HCT116 (cell line): ENCODE data around the gene CBFA2T3. TPM values are rescaled to one million over a fixed set of nuclear protein-coding genes. Genes with fewer than 3 reads are reported as not detected.
A peak's percentile ranks its signal among the peaks of the same experiment; 100 is the strongest.

Experiments used
- ATAC-seq: fragments of 200-7000 bp; cut with Tn5 transposase; 2 replicates; pipeline ENCODE4 v1.9.1; 2020; ENCODE audit warnings: mild to moderate bottlenecking, moderate library complexity
- BruUV-seq: library from RNA; stranded (reverse); fragments of 400-500 nt; replicated peaks from 2 replicates; lab custom pipeline; 2021; lab: Mats Ljungman, UMichigan
- CTCF ChIA-PET: fragments of 300-600 bp; sonication (Branson Sonifier 250); formaldehyde crosslinking; loops from one replicate; lab custom pipeline; 2021; ENCODE audit warnings: antibody characterized with exemption; lab: Charles Lee
- POLR2A ChIA-PET: fragments of 300-600, 350-600 bp; sonication (Branson Sonifier 250); formaldehyde crosslinking; loops from one replicate; lab custom pipeline; 2021; ENCODE audit warnings: antibody characterized with exemption; lab: Charles Lee
- RAD21 ChIA-PET, 2 experiments: fragments of 300-600 bp; sonication (Branson Sonifier 250); formaldehyde crosslinking; loops; one replicate each; lab custom pipeline; 2023; ENCODE audit warnings: low total read pairs in 2 of 2; ENCODE audit not compliant: uncharacterized antibody in 2 of 2, unreplicated experiment in 2 of 2, low non-redundant PET in 1 of 2; lab: Charles Lee
- DNase-seq: peaks from one replicate; pipeline ENCODE4 v3.0.0-alpha.2; 2010; ENCODE audit warnings: low read depth, low spot score
- H2AFZ ChIP-seq: fragments of 200-600 bp; shearing (Covaris generic), sonication (generic); 2 replicates; pipeline ENCODE4 v1.6.1; 2017; ENCODE audit warnings: low read depth, mixed run types, mixed read lengths, antibody characterized with exemption, low read length; ENCODE audit not compliant: poor library complexity, severe bottlenecking
- H3K27ac ChIP-seq: 2 replicates; pipeline ENCODE4 v1.5.1; 2012; ENCODE audit warnings: low read depth, low read length
- H3K27me3 ChIP-seq: fragments of 200-600 bp; sonication (generic); 2 replicates; pipeline ENCODE4 v1.6.1; 2016; ENCODE audit warnings: mixed run types, low read length, mixed read lengths; ENCODE audit not compliant: insufficient read depth
- H3K36me3 ChIP-seq, 2 experiments: fragments of 200-500 bp in 1 of 2; fragments of 200-600 bp in 1 of 2; sonication (Bioruptor generic) in 1 of 2; sonication (generic) in 1 of 2; 2 replicates each; pipeline versions ENCODE4 v1.5.1 to v1.6.1; 2014 to 2016; ENCODE audit warnings: low read length in 2 of 2, inconsistent platforms in 1 of 2, mixed read lengths in 1 of 2, mixed run types in 1 of 2; ENCODE audit not compliant: insufficient read depth in 2 of 2, control insufficient read depth in 1 of 2
- H3K4me1 ChIP-seq, 2 experiments: fragments of 200-600 bp in 1 of 2; sonication (generic) in 1 of 2; 2 replicates each; pipeline versions ENCODE4 v1.5.1 to v1.6.1; 2012 to 2017; ENCODE audit warnings: low read length in 2 of 2, inconsistent platforms in 1 of 2, mild to moderate bottlenecking in 1 of 2, mixed read lengths in 1 of 2, mixed run types in 1 of 2, moderate library complexity in 1 of 2; ENCODE audit not compliant: insufficient read depth in 2 of 2, control insufficient read depth in 1 of 2
- H3K4me2 ChIP-seq: fragments of 200-600 bp; sonication (generic); 2 replicates; pipeline ENCODE4 v1.6.1; 2017; ENCODE audit warnings: mixed run types, low read length, mixed read lengths
- H3K4me3 ChIP-seq, 2 experiments: fragments of 200-600 bp in 1 of 2; sonication (generic) in 1 of 2; replicated peaks in 1 of 2; 2 replicates each; pipeline ENCODE4 v1.5.1; 2011 to 2016; ENCODE audit warnings: low read length in 2 of 2, control low read depth in 1 of 2, low read depth in 1 of 2, mild to moderate bottlenecking in 1 of 2, mixed read lengths in 1 of 2, mixed run types in 1 of 2
- H3K79me2 ChIP-seq: fragments of 200-600 bp; sonication (generic); 2 replicates; pipeline ENCODE4 v1.6.1; 2017; ENCODE audit warnings: mild to moderate bottlenecking, mixed run types, low read length, moderate library complexity, mixed read lengths; ENCODE audit not compliant: insufficient read depth
- H3K9ac ChIP-seq: fragments of 200-600 bp; sonication (generic); 2 replicates; pipeline ENCODE4 v1.6.1; 2016; ENCODE audit warnings: low read length, mixed read lengths
- H3K9me2 ChIP-seq: fragments of 200-600 bp; sonication (generic), shearing (Covaris generic); 2 replicates; pipeline ENCODE4 v1.6.1; 2017; ENCODE audit warnings: mixed run types, mild to moderate bottlenecking, moderate library complexity; ENCODE audit not compliant: insufficient read depth
- H3K9me3 ChIP-seq, 2 experiments: fragments of 200-500 bp in 1 of 2; fragments of 200-600 bp in 1 of 2; sonication (Bioruptor generic) in 1 of 2; sonication (generic) in 1 of 2; 2 replicates each; pipeline ENCODE4 v1.6.1; 2014 to 2017; ENCODE audit warnings: low read length in 2 of 2, mixed read lengths in 2 of 2, inconsistent platforms in 1 of 2, low read depth in 1 of 2, mild to moderate bottlenecking in 1 of 2, mixed run types in 1 of 2, moderate library complexity in 1 of 2; ENCODE audit not compliant: control insufficient read depth in 1 of 2, insufficient read depth in 1 of 2
- H4K20me1 ChIP-seq: fragments of 200-600 bp; sonication (generic), shearing (Covaris generic); 2 replicates; pipeline ENCODE4 v1.6.1; 2017; ENCODE audit warnings: mixed run types, mild to moderate bottlenecking, moderate library complexity; ENCODE audit not compliant: insufficient read depth
- ATF3 ChIP-seq: IDR thresholded peaks from 2 replicates; pipeline ENCODE4 v1.6.1; 2012
- CBX3 ChIP-seq: IDR thresholded peaks from 2 replicates; pipeline ENCODE4 v1.6.1; 2012; ENCODE audit warnings: low read depth
- CEBPB ChIP-seq: IDR thresholded peaks from 2 replicates; pipeline ENCODE4 v1.6.1; 2012; ENCODE audit warnings: low read depth
- EGR1 ChIP-seq: IDR thresholded peaks from 2 replicates; pipeline ENCODE4 v1.6.1; 2012; ENCODE audit warnings: low read depth
- ELF1 ChIP-seq: IDR thresholded peaks from 2 replicates; pipeline ENCODE4 v1.6.1; 2012; ENCODE audit warnings: low read depth, borderline replicate concordance
- EZH2 ChIP-seq: fragments of 200-600 bp; sonication (generic); IDR thresholded peaks from 2 replicates; pipeline ENCODE4 v1.6.1; 2017; ENCODE audit warnings: antibody characterized with exemption, mixed run types
- EZH2phosphoT487 ChIP-seq: fragments of 200-600 bp; IDR thresholded peaks from 2 replicates; pipeline ENCODE4 v1.6.1; 2018; ENCODE audit warnings: antibody characterized with exemption, borderline replicate concordance
- FOSL1 ChIP-seq: IDR thresholded peaks from 2 replicates; pipeline ENCODE4 v1.6.1; 2012; ENCODE audit warnings: low read depth
- JUND ChIP-seq: IDR thresholded peaks from 2 replicates; pipeline ENCODE4 v1.6.1; 2012
- MAX ChIP-seq: IDR thresholded peaks from 2 replicates; pipeline ENCODE4 v1.6.1; 2012
- POLR2A ChIP-seq: IDR thresholded peaks from 2 replicates; pipeline ENCODE4 v1.7.0; 2011; ENCODE audit warnings: borderline replicate concordance; ENCODE audit not compliant: insufficient read depth, insufficient read length; ENCODE audit errors: extremely low read depth
- RAD21 ChIP-seq: IDR thresholded peaks from 2 replicates; pipeline ENCODE4 v1.6.1; 2012; ENCODE audit warnings: low read depth, mild to moderate bottlenecking
- REST ChIP-seq: IDR thresholded peaks from 2 replicates; pipeline ENCODE4 v1.6.1; 2012; ENCODE audit warnings: low read depth
- SIN3A ChIP-seq: IDR thresholded peaks from 2 replicates; pipeline ENCODE4 v1.6.1; 2012; ENCODE audit warnings: low read depth
- SP1 ChIP-seq: IDR thresholded peaks from 2 replicates; pipeline ENCODE4 v1.6.1; 2012; ENCODE audit warnings: low read depth
- TCF7L2 ChIP-seq: IDR thresholded peaks from 2 replicates; pipeline ENCODE4 v1.7.0; 2011; ENCODE audit warnings: borderline replicate concordance, inconsistent platforms; ENCODE audit not compliant: insufficient read depth, insufficient read length; ENCODE audit errors: extremely low read depth
- YY1 ChIP-seq: IDR thresholded peaks from 2 replicates; pipeline ENCODE4 v1.6.1; 2011; ENCODE audit warnings: low read length, low read depth, moderate library complexity, mild to moderate bottlenecking; ENCODE audit not compliant: insufficient replicate concordance; ENCODE audit errors: extremely low read depth
- ZBTB33 ChIP-seq: IDR thresholded peaks from 2 replicates; pipeline ENCODE4 v1.6.1; 2011; ENCODE audit warnings: mild to moderate bottlenecking, low read length, moderate library complexity; ENCODE audit not compliant: insufficient replicate concordance; ENCODE audit errors: extremely low read depth
- ZFX ChIP-seq: fragments of 450-650 bp; IDR thresholded peaks from 2 replicates; pipeline ENCODE4 v1.6.1; 2017
- intact Hi-C: fragments of 100-400 bp; cut with micrococcal nuclease; formaldehyde crosslinking; loops from 2 replicates; pipeline ENCODE4 v1.10.0; 2022
- total RNA-seq: library from RNA; stranded (reverse); gene quantifications from one replicate; pipeline ENCODE4 v1.2.1, GENCODE V29; 2021; ENCODE audit not compliant: unreplicated experiment
- TF ChIP-seq, protein P1 (sequence below), 3 experiments: fragments of 200-600 bp in 1 of 3; sonication (generic) in 1 of 3; IDR thresholded peaks in 2 of 3; conservative IDR thresholded peaks in 1 of 3; 2 replicates each; pipeline ENCODE4 v1.5.1; 2012 to 2017; ENCODE audit warnings: low read depth in 2 of 3, low read length in 2 of 3, antibody characterized with exemption in 1 of 3, borderline replicate concordance in 1 of 3, control low read depth in 1 of 3, mild to moderate bottlenecking in 1 of 3, mixed read lengths in 1 of 3, mixed run types in 1 of 3, moderate library complexity in 1 of 3; ENCODE audit not compliant: insufficient read depth in 1 of 3

Gene CBFA2T3
- total RNA-seq, 1 experiment from 2014 or later, result 19.1 TPM

GRCh38 chr16:88855736-88856121 lies 121.3 kb downstream of the CBFA2T3 start:
- Histone ChIP-seq H3K4me3 (peak overlapping the region; percentile 64 to 100), H3K79me2 (peaks cover 29% of the 10 kb centered on the region), H3K9ac (peak overlapping the region; percentile 58), H3K9me2 (no peaks in the 10 kb centered on the region), H3K36me3 (peaks cover 21% of the 10 kb centered on the region in 2 experiments; a peak in 3 of 4 replicates), H3K4me1 (peaks cover 19 to 26% of the 10 kb centered on the region in 2 experiments), H3K9me3 (no peaks in the 10 kb centered on the region), H2AFZ (no peak overlapping the region), H3K27ac (peak overlapping the region; percentile 39; the same call in 1 of the 2 replicates), H3K4me2 (peak overlapping the region; percentile 93), H4K20me1 (no peaks in the 10 kb centered on the region), H3K27me3 (no peaks in the 10 kb centered on the region)
- DNase-seq, result no peak
- intact Hi-C loops, result loop anchor here (2.0 kb wide), 1 partner anchor 361 kb away; the partner anchor contains the start of gene ZNF778
- no peak for ATAC-seq
- no TSS peak for BruUV-seq
- ChIA-PET CTCF (no interaction called here), POLR2A (no interaction called here), RAD21 (no interaction called here)
- TF ChIP-seq EZH2phosphoT487, result no peak
- TF ChIP-seq MAX, result no peak
- no peak for TF ChIP-seq POLR2A
- TF ChIP-seq ATF3, result no peak
- no peak for TF ChIP-seq RAD21
- TF ChIP-seq ZBTB33, result no peak
- no peak for TF ChIP-seq ELF1
- no peak for TF ChIP-seq EZH2
- no peak for TF ChIP-seq TCF7L2
- TF ChIP-seq ZFX, result no peak
- TF ChIP-seq CEBPB, result no peak
- no peak for TF ChIP-seq SIN3A
- TF ChIP-seq, protein P1, sequence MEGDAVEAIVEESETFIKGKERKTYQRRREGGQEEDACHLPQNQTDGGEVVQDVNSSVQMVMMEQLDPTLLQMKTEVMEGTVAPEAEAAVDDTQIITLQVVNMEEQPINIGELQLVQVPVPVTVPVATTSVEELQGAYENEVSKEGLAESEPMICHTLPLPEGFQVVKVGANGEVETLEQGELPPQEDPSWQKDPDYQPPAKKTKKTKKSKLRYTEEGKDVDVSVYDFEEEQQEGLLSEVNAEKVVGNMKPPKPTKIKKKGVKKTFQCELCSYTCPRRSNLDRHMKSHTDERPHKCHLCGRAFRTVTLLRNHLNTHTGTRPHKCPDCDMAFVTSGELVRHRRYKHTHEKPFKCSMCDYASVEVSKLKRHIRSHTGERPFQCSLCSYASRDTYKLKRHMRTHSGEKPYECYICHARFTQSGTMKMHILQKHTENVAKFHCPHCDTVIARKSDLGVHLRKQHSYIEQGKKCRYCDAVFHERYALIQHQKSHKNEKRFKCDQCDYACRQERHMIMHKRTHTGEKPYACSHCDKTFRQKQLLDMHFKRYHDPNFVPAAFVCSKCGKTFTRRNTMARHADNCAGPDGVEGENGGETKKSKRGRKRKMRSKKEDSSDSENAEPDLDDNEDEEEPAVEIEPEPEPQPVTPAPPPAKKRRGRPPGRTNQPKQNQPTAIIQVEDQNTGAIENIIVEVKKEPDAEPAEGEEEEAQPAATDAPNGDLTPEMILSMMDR (IDR thresholded peaks at IDR 0.05 in 2 of 3, conservative IDR thresholded peaks at IDR 0.05 in 1 of 3; ENCODE audit: borderline replicate concordance in 1 of 3, insufficient read depth in 1 of 3, low read depth in 2 of 3, low read length in 2 of 3), result no peak
- TF ChIP-seq REST, result no peak
- TF ChIP-seq JUND, result no peak
- TF ChIP-seq FOSL1, result no peak
- no peak for TF ChIP-seq SP1
- no peak for TF ChIP-seq EGR1
- no peak for TF ChIP-seq CBX3
- no peak for TF ChIP-seq YY1
